Neural crest cell (in vitro differentiated cells): Measurements from ENCODE around the gene C22orf31. TPM values are rescaled to one million over a fixed set of nuclear protein-coding genes. Genes with fewer than 3 reads are reported as not detected.

Source experiments
- DNase-seq: peaks from one replicate; pipeline ENCODE4 v3.0.0; 2021; ENCODE audit warnings: low read depth, mixed read lengths, low spot score
- H3K27ac Mint-ChIP-seq: one replicate; pipeline ENCODE4 v1.8.0; 2021; ENCODE audit warnings: mild to moderate bottlenecking, mixed read lengths; ENCODE audit not compliant: unreplicated experiment
- H3K27me3 Mint-ChIP-seq: 2 replicates; pipeline ENCODE4 v1.8.0; 2021; ENCODE audit warnings: low read depth, mild to moderate bottlenecking, mixed read lengths
- H3K36me3 Mint-ChIP-seq: 2 replicates; pipeline ENCODE4 v1.8.0; 2021; ENCODE audit warnings: low read depth, mild to moderate bottlenecking, mixed read lengths
- H3K4me1 Mint-ChIP-seq: 2 replicates; pipeline ENCODE4 v1.8.0; 2021; ENCODE audit warnings: mixed read lengths
- H3K4me3 Mint-ChIP-seq: one replicate; pipeline ENCODE4 v1.8.0; 2021; ENCODE audit warnings: mild to moderate bottlenecking, mixed read lengths
- H3K9me3 Mint-ChIP-seq: 2 replicates; pipeline ENCODE4 v1.8.0; 2021; ENCODE audit warnings: mixed read lengths
- total RNA-seq: library from RNA; stranded (reverse); gene quantifications from 2 replicates; pipeline ENCODE4 v1.2.1, GENCODE V29; 2021
- TF ChIP-seq, protein P1 (sequence below): fragments of 200-600 bp; sonication (generic); conservative IDR thresholded peaks from 2 replicates; pipeline ENCODE4 v1.5.0; 2021; ENCODE audit warnings: antibody characterized with exemption, mild to moderate bottlenecking

Gene C22orf31
- total RNA-seq, 1 donor from 2014 or later = not detected

- Mint-ChIP-seq H3K27me3 (peaks cover 46% of the 10 kb centered on the region), H3K4me3 (peak overlapping the region; percentile 74), H3K4me1 (peaks cover 20% of the 10 kb centered on the region), H3K36me3 (no peaks in the 10 kb centered on the region), H3K9me3 (no peaks in the 10 kb centered on the region), H3K27ac (no peak overlapping the region)
- no peak for DNase-seq
- TF ChIP-seq, protein P1, sequence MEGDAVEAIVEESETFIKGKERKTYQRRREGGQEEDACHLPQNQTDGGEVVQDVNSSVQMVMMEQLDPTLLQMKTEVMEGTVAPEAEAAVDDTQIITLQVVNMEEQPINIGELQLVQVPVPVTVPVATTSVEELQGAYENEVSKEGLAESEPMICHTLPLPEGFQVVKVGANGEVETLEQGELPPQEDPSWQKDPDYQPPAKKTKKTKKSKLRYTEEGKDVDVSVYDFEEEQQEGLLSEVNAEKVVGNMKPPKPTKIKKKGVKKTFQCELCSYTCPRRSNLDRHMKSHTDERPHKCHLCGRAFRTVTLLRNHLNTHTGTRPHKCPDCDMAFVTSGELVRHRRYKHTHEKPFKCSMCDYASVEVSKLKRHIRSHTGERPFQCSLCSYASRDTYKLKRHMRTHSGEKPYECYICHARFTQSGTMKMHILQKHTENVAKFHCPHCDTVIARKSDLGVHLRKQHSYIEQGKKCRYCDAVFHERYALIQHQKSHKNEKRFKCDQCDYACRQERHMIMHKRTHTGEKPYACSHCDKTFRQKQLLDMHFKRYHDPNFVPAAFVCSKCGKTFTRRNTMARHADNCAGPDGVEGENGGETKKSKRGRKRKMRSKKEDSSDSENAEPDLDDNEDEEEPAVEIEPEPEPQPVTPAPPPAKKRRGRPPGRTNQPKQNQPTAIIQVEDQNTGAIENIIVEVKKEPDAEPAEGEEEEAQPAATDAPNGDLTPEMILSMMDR = no peak
These were observed 7.8 kb upstream of the C22orf31 start for GRCh38 chr22:29069463-29069862.

GRCh38 chr22:29065468-29066190, 4.0 kb upstream of the C22orf31 start:
- Mint-ChIP-seq H3K27me3 (peaks cover 17% of the 10 kb centered on the region), H3K9me3 (no peaks in the 10 kb centered on the region)

DNA sequence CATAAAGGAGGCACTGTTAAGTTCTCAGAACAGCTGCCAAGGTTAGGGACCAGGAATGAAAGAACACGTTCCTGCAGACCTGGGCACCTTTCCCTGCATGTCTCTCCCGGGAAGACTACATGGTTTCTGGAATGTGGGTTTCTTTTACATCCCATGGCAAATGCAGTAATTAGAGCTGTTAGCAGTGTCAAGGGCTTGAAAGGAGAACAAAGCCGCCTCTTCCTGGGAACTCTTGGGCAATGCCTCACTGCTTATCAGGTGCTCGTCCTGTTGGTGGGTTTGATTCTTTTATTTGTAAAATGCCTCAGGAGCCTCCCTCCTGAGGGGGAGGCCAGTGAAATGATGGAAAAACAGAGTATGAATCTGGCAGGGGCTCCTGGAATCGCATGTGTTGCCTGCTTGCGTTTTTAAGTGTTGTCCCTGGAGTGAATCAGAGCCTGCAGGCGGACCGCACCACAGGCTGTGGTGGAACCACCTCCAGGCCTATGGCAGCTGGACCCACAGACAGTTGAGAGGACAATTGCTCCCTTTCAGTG, 723 bp upstream of the C22orf31 start:
- Mint-ChIP-seq H3K4me1 (peaks cover 25% of the 10 kb centered on the region), H3K27ac (no peak overlapping the region), H3K27me3 (no peaks in the 10 kb centered on the region), H3K36me3 (no peaks in the 10 kb centered on the region), H3K9me3 (no peaks in the 10 kb centered on the region), H3K4me3 (no peak overlapping the region)
- DNase-seq = no peak
- TF ChIP-seq, protein P1 = no peak

More at GRCh38 chr22:29065468-29066190, 4.0 kb upstream of the C22orf31 start:
- peaks cover 23% of the 10 kb centered on the region for H3K4me1 Mint-ChIP-seq
- no peak for DNase-seq
- no peaks in the 10 kb centered on the region for H3K36me3 Mint-ChIP-seq
- no peak overlapping the region for H3K4me3 Mint-ChIP-seq
- TF ChIP-seq, protein P1 = no peak
- H3K27ac Mint-ChIP-seq = no peak overlapping the region

DNA sequence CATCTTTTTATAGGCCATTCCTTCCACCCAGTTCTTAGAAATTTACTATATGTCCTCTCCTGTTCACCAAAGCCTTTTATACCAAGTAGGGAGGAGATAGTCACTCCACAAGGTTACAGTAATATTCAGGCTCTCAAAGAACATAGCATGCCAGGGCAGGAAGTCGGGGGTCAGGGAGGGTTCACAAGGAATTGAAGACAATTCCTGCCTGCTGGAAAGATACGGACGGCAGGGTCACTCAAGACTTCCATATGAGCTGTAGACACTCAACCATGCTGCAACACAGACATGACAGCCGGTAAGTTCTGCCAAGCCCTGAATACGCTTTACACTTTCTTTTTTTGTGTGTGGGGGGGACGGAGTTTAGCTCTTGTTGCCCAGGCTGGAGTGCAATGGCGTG, 700 bp downstream of the C22orf31 start:
- TF ChIP-seq, protein P1 = no peak
- Mint-ChIP-seq H3K4me1 (peaks cover 25% of the 10 kb centered on the region), H3K27me3 (no peaks in the 10 kb centered on the region), H3K27ac (no peak overlapping the region), H3K4me3 (no peak overlapping the region), H3K9me3 (no peaks in the 10 kb centered on the region), H3K36me3 (no peaks in the 10 kb centered on the region)
- no peak for DNase-seq

DNA sequence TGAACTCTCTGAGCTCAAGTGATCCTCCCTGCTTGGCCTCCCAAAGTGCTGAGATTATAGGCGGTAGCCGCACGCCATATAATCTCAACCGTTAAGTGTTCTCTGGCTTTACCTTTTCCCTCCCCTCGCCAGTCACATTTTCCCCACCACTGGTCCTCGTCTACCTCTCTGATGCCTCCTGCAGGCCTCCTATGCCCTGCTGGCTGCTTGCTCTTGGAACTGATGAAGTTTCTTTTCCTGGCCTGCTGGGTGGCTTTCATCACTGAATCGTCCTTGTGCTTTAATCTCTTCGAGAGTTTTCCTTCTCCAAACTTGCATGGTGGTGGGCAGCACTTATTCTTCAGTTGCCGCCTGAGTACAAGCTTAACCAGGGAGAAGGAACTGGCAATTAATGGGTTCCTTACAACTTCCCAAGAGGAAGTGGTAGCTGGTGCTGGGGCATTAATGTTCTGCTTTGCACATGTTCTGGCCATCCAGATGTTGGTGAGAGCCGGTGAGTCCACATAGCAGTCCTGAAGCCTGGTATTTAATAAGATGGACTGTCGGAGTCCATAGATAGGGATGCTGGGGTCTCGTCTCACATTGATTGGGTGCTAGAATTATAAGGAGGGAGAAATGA, 1.3 kb downstream of the C22orf31 start:
- Mint-ChIP-seq H3K4me3 (no peak overlapping the region), H3K36me3 (no peaks in the 10 kb centered on the region), H3K27me3 (no peaks in the 10 kb centered on the region), H3K4me1 (peaks cover 29% of the 10 kb centered on the region), H3K27ac (no peak overlapping the region), H3K9me3 (no peaks in the 10 kb centered on the region)
- TF ChIP-seq, protein P1 = no peak
- DNase-seq = no peak
